Stimulated activated naive CD8-positive, alpha-beta T cell treated with anti-CD3 and anti-CD28 coated beads, Interleukin-15, Interleukin-2, amounts not matched to agents 100 ng/mL and 50 ng/mL, for 24 hours (primary cell): ENCODE measurements around the gene NSF.

Source experiments
- H3K27ac Mint-ChIP-seq: one replicate; pipeline ENCODE4 v1.8.0; 2021; ENCODE audit warnings: mild to moderate bottlenecking, mixed read lengths
- H3K27me3 Mint-ChIP-seq: one replicate; pipeline ENCODE4 v1.8.0; 2021; ENCODE audit warnings: mixed read lengths
- H3K36me3 Mint-ChIP-seq: one replicate; pipeline ENCODE4 v1.8.0; 2021; ENCODE audit warnings: low read depth, mixed read lengths
- H3K4me1 Mint-ChIP-seq: one replicate; pipeline ENCODE4 v1.8.0; 2021; ENCODE audit warnings: low read depth, mixed read lengths
- H3K4me3 Mint-ChIP-seq: one replicate; pipeline ENCODE4 v1.8.0; 2021; ENCODE audit warnings: mild to moderate bottlenecking, mixed read lengths
- H3K9me3 Mint-ChIP-seq: one replicate; pipeline ENCODE4 v1.8.0; 2021; ENCODE audit warnings: mixed read lengths

NSF gene

DNA sequence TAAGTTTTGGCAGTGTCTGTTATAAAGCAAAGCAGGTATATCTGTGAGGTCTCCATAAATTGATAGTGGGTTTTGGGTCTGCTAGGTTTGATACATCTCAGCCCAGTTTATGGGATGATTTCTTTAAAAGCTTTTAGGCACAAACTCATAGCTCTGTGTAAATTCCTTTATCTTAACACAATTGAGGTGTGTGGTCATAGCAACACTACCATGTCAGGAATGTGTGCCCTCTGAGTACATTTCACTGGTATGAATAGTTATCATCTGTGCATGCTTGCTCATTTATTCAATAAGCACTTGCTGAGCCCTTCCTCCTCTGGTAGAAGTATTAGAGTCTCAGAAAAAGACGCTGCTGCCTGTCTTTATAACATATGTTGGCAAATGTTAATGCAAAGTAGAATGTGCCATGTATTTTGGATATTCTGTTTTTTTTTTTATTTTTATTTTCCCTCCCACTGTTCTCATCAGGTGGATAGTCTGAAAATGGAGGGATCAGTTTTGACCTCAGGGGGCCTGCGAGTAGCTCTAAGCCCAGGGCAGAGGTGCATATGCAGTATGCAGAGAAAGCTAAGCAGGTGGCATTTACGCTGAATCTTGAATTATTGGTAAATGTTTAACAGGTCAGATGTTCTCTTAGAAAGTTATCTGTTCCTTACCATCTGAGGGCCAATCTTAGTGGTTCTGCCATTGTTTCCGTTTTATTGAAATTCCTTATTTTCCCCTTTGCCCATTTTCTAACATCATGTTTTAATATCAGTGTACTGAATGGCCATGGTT lies 137.3 kb downstream of the NSF start:
- H3K27me3 Mint-ChIP-seq: no peaks in the 10 kb centered on the region
- H3K9me3 Mint-ChIP-seq: no peaks in the 10 kb centered on the region
- H3K4me1 Mint-ChIP-seq: no peaks in the 10 kb centered on the region
- peaks cover 26% of the 10 kb centered on the region for H3K36me3 Mint-ChIP-seq
- H3K27ac Mint-ChIP-seq: no peak overlapping the region
- H3K4me3 Mint-ChIP-seq: no peak overlapping the region

DNA sequence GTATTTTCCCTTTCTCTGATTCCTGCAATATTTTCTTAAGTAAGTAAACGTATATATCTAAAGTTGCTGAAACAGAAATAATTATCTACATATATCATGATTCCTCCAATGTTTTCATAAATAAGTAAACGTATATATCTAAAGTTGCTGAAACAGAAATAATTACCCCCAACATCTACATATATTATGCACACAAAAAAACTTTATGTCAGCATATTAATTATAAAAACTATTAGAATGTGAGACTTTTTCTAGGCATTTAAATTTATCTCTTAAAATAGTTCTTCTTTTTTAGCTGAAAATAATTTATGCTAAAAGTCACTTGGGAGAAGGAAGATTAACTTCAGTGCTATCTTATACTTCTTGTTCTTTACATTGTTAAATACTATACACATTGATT lies 139.6 kb downstream of the NSF start:
- Mint-ChIP-seq H3K27ac (no peak overlapping the region), H3K9me3 (no peaks in the 10 kb centered on the region), H3K4me1 (no peaks in the 10 kb centered on the region), H3K36me3 (peaks cover 28% of the 10 kb centered on the region), H3K4me3 (no peak overlapping the region), H3K27me3 (no peaks in the 10 kb centered on the region)

DNA sequence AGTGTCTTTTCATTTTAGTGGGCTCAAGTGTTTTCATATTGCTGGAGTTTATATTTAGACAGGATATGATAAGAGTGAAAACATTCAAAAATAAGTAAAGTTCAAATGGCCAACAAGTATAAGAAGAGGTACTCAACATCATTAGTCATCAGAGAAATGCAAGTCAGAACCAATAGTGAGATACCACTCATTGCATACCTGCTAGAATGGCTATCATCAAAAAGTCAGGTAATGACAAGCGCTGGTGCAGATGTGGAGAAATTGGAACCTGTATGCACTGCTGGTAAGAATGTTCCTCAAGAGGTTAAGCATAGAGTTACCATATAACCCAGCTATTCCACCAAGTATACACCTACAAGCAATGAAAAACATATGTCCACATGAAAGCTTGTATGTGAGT lies 140.2 kb downstream of the NSF start:
- H3K9me3 Mint-ChIP-seq: no peaks in the 10 kb centered on the region
- no peak overlapping the region for H3K4me3 Mint-ChIP-seq
- H3K36me3 Mint-ChIP-seq: peaks cover 28% of the 10 kb centered on the region
- H3K27ac Mint-ChIP-seq: no peak overlapping the region
- no peaks in the 10 kb centered on the region for H3K27me3 Mint-ChIP-seq
- peaks cover 2% of the 10 kb centered on the region for H3K4me1 Mint-ChIP-seq

DNA sequence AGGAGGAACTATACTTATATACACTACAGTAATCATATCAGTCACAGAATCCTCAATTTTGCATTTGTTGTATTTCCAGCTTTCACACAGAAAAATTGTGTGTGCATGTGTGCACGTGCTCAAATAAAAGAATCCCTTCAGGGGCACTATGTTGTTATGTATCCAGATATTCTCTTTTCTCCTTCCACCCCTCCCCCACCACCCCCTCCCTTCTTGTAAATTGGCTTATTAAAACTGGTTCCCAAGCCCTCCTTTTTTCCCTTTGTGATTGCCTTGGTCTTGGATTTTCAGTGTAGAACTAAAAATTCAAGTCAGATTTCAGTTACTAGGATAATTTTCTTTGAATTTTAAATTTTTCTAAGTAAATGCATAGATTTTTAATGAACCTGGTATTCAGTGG lies 141.7 kb downstream of the NSF start:
- Mint-ChIP-seq H3K27ac (no peak overlapping the region), H3K4me3 (no peak overlapping the region), H3K9me3 (no peaks in the 10 kb centered on the region), H3K4me1 (peaks cover 2% of the 10 kb centered on the region), H3K27me3 (no peaks in the 10 kb centered on the region), H3K36me3 (peaks cover 27% of the 10 kb centered on the region)

DNA sequence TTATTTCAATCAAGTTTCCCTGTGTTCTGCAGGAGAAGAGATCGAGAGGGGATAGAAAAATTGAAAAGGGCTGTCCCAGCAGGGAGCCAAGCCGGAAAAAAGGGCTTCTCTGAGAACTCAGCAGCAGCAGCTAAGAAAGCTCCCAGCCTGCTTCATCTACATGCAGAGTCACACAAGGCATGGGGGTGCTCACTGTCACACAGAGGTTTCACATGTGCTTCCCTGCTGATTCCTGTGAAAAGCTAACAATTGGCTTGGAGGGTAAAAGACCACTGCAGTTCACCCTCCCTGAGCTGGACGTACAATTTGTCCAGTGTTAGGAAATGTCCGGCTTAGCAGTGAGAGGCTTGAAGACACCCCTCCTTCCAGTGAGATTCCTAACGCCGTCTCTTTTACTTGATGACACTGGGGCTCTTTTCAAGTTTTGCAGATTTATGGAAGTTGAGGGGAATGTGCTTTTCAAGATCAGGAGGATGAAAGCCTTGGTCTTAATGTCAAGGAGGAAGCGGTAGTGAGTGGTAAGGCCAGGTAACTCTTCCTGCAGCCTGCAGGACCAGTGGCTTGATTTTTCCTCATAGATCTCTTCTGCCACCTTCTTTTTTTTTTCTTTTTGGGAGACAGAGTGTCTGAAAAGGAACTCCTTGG lies 142.4 kb downstream of the NSF start:
- peaks cover 22% of the 10 kb centered on the region for H3K36me3 Mint-ChIP-seq
- no peak overlapping the region for H3K4me3 Mint-ChIP-seq
- no peaks in the 10 kb centered on the region for H3K9me3 Mint-ChIP-seq
- H3K27me3 Mint-ChIP-seq: no peaks in the 10 kb centered on the region
- H3K27ac Mint-ChIP-seq: no peak overlapping the region
- peaks cover 2% of the 10 kb centered on the region for H3K4me1 Mint-ChIP-seq

DNA sequence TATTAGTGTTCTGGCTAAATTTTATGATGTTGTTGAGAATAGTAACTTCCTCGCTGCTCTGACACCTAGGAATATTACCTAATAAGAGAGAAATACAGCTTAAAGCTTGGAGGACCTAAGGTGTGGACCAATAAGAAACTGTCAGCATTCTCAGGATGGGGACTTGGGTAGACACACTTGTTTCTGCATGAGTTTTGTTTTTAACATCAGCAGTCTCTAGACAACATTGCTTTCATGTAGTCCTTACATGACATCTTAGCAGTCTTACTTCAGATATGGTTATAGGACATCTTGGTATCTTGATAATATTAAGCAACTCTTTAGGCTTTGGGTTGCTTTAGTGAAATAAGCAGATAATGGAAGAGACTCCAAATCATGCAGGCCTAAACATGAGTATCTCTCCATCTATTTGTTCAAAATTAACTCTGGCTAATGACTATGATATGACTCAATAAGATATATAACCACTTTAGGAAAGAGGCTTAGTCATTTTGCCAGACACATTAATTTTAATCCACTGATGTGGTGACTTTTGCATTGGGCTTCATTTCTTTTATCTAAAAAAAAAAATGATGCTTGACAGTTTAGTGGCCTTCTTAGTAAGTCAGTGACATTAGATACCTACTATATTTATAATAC lies 143.5 kb downstream of the NSF start:
- Mint-ChIP-seq H3K27ac (no peak overlapping the region), H3K4me3 (no peak overlapping the region), H3K27me3 (no peaks in the 10 kb centered on the region), H3K4me1 (peaks cover 2% of the 10 kb centered on the region), H3K9me3 (no peaks in the 10 kb centered on the region), H3K36me3 (peaks cover 18% of the 10 kb centered on the region)

DNA sequence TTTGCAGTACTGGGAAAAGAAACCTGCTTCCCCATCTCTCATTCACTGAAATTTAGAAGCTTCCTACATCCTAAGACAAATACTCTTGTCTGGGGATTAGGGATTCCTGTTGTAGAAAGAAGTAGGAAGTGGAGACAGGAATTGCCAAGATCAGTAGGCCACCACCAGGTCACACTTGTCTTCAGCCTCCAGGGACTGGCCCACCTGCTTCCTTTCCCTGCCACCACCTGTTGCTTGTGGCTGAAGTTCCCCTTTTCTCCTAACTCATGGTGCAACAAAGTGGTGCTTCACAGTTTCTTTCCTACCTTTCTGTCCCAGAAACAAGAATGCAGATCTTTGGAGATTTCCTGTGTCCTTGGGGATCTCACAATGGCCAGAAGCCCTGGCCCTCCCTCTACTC lies 145.6 kb downstream of the NSF start:
- Mint-ChIP-seq H3K36me3 (peaks cover 19% of the 10 kb centered on the region), H3K9me3 (no peaks in the 10 kb centered on the region), H3K27me3 (no peaks in the 10 kb centered on the region), H3K27ac (no peak overlapping the region), H3K4me1 (peaks cover 2% of the 10 kb centered on the region), H3K4me3 (no peak overlapping the region)

DNA sequence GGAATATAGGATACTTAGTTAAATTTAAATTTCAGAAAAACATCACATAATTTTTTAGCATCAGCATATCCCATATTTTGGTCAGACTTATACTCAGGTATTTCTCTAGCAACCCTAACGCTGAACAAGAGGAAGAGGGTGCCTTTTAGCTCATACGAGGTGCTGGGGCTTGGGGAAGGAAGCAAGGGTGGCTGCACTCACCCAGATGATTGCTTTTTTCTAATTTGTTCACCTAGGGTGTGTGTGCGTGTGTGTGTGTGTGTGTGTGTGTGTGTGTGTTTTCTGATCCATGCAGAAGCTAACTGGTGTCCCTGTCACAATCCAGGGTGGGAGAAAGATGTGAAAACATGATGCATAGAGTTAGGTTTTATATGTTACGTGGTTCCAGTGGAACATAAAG lies 146.9 kb downstream of the NSF start:
- H3K4me1 Mint-ChIP-seq: peaks cover 2% of the 10 kb centered on the region
- no peaks in the 10 kb centered on the region for H3K27me3 Mint-ChIP-seq
- peaks cover 14% of the 10 kb centered on the region for H3K36me3 Mint-ChIP-seq
- H3K9me3 Mint-ChIP-seq: no peaks in the 10 kb centered on the region
- H3K27ac Mint-ChIP-seq: no peak overlapping the region
- H3K4me3 Mint-ChIP-seq: no peak overlapping the region

DNA sequence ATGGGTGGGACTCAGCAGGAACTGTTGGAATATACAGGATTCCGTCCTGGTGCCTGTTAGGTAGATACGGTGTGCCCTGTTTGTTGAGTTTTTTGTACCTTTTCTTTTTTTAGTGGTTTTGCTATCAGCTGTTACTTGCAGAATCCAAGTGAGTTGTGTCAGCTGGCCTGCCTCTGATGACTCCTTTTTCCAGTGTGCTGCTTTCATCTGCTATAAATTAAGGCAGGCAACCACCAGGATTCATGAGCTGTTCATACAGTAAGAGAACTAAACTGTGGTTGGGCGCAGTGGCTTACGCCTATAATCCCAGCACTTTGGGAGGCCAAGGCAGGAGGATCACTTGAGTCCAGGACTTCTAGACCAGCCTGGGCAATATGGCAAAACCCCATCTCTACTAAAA lies 148.1 kb downstream of the NSF start:
- peaks cover 2% of the 10 kb centered on the region for H3K4me1 Mint-ChIP-seq
- no peaks in the 10 kb centered on the region for H3K9me3 Mint-ChIP-seq
- H3K36me3 Mint-ChIP-seq: peaks cover 6% of the 10 kb centered on the region
- H3K27me3 Mint-ChIP-seq: no peaks in the 10 kb centered on the region
- no peak overlapping the region for H3K27ac Mint-ChIP-seq
- no peak overlapping the region for H3K4me3 Mint-ChIP-seq

DNA sequence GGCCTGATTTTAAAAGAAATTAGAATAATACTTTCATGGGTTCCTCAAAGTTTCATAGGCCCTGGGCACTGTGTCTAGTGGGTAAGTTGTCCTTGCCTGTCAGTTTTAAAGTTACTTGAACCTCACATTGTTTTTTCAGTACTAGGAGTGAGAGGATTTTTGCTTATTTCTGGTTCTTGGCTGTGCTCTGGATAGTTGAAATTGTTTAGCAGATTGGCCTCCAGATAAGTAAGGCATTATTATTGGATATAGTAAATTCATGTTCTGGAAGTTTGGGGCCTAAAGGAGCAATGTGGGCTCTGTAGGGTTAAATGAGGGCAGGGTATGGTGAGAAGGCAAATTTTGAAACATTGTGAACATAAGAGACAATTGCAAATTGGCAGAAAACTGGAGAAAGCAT lies 149.5 kb downstream of the NSF start:
- H3K4me3 Mint-ChIP-seq: no peak overlapping the region
- H3K36me3 Mint-ChIP-seq: peaks cover 9% of the 10 kb centered on the region
- no peaks in the 10 kb centered on the region for H3K27me3 Mint-ChIP-seq
- peaks cover 2% of the 10 kb centered on the region for H3K4me1 Mint-ChIP-seq
- H3K27ac Mint-ChIP-seq: no peak overlapping the region
- H3K9me3 Mint-ChIP-seq: no peaks in the 10 kb centered on the region

DNA sequence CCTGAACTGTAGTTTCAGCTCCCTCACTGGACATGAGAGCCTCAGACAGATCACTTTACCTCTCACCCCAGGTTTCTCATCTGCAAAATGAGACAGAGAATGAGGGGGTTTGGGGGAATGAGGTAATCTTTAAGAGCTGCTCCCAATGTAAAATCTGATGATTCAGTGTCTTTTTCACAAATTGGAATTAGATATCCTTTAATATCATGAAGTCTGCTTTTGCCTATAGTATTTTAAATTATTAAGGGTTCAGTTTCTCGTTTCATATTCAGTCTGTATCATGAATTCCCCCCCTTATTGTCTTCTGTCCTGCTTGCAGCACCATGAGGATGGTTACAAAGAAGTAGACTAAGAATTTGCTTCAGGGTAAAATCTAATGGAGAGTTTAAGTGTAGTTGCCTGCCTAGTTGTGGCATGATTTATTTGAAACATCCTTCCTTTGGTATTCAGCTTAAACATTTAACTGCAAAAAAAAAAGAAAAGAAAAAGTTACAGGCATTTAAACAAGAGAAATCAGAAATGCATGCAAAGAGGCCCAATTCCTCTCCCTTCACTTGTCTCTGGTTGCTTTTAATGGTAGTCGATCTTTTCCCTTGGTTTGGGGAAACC lies 150.8 kb downstream of the NSF start:
- peaks cover 9% of the 10 kb centered on the region for H3K36me3 Mint-ChIP-seq
- H3K4me3 Mint-ChIP-seq: no peak overlapping the region
- no peaks in the 10 kb centered on the region for H3K9me3 Mint-ChIP-seq
- H3K27me3 Mint-ChIP-seq: no peaks in the 10 kb centered on the region
- no peak overlapping the region for H3K27ac Mint-ChIP-seq
- H3K4me1 Mint-ChIP-seq: no peaks in the 10 kb centered on the region

DNA sequence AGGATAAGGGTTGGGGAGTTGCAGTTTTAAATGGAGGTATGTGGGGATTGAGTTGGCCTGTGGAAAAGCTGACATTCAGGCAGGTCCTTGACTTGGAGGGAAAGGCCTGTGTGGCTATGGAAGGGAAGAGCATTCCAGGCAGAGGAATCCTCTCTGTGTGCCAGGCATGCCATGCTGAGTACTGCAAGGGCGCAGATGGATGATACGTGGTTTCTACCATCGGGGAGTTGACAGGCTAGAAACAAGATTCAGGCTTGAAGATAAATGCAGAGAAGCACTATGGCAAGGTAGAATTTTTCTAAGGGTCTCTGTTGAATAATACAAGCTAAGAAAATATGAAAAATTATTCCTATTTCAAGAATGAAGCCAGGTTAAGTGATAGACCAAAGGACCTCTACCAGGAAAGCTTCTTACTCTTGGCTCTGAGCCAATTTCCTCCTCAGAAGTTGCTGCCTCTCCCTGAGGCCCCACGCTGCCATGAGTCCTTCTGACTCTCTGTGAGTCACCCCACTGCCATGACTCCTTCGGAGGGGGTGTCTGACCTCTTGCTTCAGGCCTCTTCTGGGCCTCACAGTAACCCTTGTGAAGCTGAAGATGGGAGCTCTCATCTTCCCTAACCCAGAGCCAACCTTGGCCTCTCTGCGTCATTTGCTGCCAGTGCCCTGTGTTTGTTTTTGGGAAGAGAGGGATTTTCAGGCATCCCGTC lies 152.2 kb downstream of the NSF start:
- Mint-ChIP-seq H3K9me3 (no peaks in the 10 kb centered on the region), H3K27me3 (no peaks in the 10 kb centered on the region), H3K36me3 (peaks cover 9% of the 10 kb centered on the region), H3K4me1 (no peaks in the 10 kb centered on the region), H3K4me3 (no peak overlapping the region), H3K27ac (no peak overlapping the region)

DNA sequence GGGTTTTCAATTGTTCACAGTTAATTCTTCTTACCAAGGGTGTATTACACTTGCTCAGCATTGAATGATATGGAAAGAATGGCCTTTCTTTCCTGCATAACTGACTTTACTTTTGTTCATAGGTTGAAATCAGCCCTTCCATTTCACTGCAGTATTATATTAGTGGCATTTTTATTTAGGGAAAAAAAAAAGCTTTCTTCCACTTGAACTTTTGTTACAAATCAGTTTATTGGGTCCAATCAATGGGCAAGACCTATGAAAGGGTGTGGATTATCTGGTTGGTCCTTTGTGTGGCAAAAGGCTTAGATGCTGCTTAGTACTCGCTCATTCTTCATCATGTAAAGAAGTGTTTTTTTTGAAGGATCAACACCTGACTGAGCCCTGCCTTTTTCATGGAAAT lies 154.0 kb downstream of the NSF start:
- no peaks in the 10 kb centered on the region for H3K4me1 Mint-ChIP-seq
- no peak overlapping the region for H3K4me3 Mint-ChIP-seq
- no peaks in the 10 kb centered on the region for H3K27me3 Mint-ChIP-seq
- H3K36me3 Mint-ChIP-seq: peaks cover 10% of the 10 kb centered on the region
- H3K9me3 Mint-ChIP-seq: no peaks in the 10 kb centered on the region
- H3K27ac Mint-ChIP-seq: no peak overlapping the region

DNA sequence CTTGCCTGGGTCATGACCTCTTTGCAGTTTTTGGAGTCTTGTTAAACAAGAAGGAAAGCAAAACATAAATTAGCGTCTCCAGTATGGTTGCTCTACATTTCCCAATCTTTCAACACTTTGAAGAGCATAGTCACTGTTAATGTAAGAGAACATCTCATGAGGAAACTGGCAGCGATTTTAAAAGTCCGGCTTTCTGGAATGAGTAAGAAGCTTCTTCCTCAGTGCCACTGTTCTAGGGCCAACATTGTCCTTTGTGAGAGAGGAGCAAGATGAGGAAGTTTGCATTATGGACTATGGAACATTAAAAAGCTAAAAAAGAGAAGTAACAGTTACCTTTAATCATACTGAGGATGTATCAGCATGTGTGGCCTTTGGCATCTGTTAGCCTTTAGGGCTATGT lies 154.9 kb downstream of the NSF start:
- Mint-ChIP-seq H3K36me3 (peaks cover 14% of the 10 kb centered on the region), H3K9me3 (no peaks in the 10 kb centered on the region), H3K27me3 (no peaks in the 10 kb centered on the region), H3K27ac (no peak overlapping the region), H3K4me3 (no peak overlapping the region), H3K4me1 (no peaks in the 10 kb centered on the region)

DNA sequence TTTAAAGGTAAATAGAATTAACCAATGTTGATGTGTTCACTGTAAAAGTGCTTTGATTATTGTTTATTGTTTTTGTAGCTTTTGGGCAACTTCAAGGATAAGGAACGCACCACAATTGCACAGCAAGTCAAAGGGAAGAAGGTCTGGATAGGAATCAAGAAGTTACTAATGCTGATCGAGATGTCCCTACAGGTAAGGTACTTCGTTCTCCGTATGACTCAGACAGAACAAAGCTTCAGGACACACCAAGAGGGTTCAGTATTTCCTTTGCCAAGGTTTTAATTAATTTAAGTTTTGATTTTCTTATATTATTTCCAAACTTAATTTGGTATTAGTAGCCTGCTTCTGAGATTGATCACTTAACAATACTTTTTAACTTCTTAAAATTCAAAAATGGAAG lies 161.0 kb downstream of the NSF start:
- no peak overlapping the region for H3K4me3 Mint-ChIP-seq
- H3K4me1 Mint-ChIP-seq: no peaks in the 10 kb centered on the region
- H3K36me3 Mint-ChIP-seq: peaks cover 35% of the 10 kb centered on the region
- no peaks in the 10 kb centered on the region for H3K27me3 Mint-ChIP-seq
- no peak overlapping the region for H3K27ac Mint-ChIP-seq
- H3K9me3 Mint-ChIP-seq: no peaks in the 10 kb centered on the region
